HCEC 1CT (cell line): ENCODE data around the gene FBXO21.

Experiments
- DNase-seq: peaks from one replicate; pipeline ENCODE4 v3.0.0-alpha.2; 2017

FBXO21 gene

DNA sequence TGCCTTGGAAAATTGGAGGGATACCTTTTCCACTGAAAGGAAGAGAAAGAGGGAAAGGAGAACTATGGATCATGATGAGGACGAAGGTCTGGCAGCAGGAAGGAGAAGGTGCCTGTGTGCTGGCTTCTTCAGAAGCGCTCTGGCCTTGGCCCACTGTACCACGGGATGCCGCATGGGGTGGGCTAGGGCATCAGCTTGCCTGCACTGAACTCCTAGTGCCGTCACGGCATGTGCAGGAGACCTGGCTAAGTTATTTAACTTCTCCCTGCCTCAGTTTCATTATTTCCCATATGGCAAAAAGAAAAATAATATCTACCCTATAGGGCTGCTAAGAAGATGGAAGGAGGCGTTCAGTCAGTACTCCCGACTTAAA is 28.1 kb downstream of the FBXO21 start:
- no peak for DNase-seq

DNA sequence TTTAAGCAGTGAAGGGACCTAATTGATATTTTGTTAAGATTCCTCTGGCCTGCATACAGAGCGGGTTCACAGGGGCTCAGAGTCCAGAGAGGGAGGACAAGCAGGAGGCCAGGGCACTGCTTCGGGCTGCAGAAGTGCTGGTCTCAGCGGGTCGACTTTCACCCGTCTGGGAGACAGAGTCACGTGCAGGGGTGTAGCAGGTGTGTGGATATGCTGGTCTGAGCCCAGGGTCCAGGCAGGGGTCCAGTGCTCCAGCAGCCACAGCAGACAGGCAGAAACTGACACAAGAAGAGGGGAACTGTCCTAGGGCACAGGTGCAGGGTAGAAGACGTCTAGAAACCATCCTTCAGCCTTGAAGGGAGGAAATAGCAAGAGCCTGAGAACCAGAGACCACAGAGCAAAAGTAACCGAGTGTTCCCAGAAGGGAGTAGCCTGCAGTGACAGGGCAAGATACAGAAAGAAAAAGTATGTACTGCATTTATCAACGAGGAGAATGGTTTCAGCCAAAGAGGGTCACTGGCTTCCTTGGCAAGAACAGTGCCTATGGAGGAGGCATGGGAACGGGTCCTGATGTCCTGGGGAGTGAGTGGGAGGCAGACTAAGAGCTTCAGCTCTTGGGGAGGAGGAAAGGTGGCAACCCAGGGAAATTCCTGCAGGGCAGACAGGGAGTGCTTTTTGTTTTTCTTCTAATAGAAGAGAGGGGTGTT is 28.7 kb downstream of the FBXO21 start:
- no peak for DNase-seq

- no peak for DNase-seq
Measured at GRCh38 chr12:117159674-117160073, 30.6 kb downstream of the FBXO21 start.

- DNase-seq, result no peak
Measured at GRCh38 chr12:117158911-117159553, 31.2 kb downstream of the FBXO21 start.

DNA sequence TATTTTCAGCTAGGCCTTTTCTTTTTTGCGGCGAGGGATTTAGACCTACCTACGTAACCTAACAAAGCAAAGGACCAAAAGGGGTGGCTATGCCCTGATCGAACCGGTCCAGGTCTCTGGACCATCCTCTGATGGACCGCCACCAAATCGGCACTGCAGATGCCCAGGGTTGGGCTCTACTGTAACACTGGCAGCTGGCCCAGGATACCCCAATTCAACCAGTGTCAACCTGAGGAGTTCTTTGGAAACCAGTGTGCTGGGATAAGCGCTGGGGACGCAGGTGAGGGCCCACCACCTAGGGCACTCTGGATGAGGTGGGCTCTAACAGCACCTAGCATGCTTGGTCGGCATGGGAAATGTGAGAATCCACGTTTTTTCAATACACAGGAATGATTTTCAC is 32.2 kb downstream of the FBXO21 start:
- no peak for DNase-seq

GRCh38 chr12:117155278-117156060 is 34.8 kb downstream of the FBXO21 start:
- DNase-seq, result peak; percentile 16

- no peak for DNase-seq
Measured at GRCh38 chr12:117152793-117153775, 37.2 kb downstream of the FBXO21 start.

- DNase-seq, result no peak
Measured at GRCh38 chr12:117151403-117152031, 38.8 kb downstream of the FBXO21 start.

- DNase-seq, result no peak
Measured at GRCh38 chr12:117149431-117149830, 40.8 kb downstream of the FBXO21 start.

DNA sequence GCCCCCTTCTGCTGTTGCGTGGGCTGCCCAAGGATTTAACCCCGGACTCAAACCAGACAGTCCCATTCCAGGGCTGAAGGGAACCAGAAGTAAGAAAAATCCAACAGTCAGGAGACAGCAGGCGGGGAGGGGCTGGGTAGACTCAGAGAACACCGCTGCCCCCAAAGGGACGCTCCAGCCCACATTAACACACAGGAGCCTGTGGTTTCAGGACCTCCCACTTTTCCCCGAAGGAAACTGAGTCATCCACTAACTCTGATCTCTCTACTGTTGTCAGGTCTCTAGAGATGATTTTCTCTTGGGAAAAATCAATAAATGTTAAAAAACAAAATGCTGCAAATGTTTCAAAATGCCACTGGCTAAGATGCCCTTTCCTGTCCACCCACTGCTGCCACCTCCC is 41.6 kb downstream of the FBXO21 start:
- DNase-seq, result no peak

GRCh38 chr12:117147639-117148038 is 42.6 kb downstream of the FBXO21 start:
- no peak for DNase-seq

DNA sequence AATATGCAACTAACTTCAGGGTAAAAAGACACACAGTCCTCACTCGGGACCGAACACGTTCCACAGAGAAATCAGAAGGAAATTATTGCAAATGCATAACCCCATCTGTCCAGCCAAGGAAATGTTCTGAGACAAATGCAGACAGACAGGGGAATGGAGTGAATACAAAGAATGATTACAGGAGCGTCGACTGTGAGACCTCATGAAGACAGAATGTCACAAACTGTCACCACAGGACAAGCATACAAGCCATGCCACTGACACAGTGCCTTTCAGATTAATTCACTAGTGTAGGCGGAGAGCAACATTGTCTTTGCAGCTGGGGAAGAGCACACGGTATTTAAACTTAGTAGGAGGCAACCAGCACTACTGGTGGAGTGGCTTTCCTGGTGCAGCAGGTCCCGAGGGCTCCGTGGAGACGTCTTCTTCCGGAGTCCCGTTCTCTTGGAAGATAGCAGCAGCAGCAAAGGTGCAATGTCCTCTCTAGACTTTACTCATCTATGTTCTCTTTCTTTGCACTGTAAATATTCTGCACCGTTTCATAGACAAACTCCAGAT is 44.6 kb downstream of the FBXO21 start:
- no peak for DNase-seq

DNA sequence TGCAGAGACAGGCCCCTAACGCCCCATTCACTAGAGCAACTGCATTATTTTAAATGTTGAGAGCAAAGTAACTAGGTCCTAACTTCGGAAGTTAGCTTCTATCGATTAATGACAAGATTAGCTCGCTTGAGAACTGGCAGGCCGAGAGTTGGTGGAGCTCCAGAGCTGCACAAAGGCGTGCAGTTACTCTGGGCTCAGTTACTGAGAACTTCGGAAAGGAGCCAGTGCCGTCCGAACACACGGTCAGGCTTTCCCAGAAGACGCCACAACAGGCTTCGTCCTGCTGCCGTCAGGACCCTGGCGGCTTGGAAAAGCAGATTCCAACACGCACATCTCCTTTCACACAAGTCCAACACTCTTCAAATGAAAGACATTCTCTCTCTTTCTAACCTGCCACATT is 45.7 kb downstream of the FBXO21 start:
- DNase-seq, result no peak

DNA sequence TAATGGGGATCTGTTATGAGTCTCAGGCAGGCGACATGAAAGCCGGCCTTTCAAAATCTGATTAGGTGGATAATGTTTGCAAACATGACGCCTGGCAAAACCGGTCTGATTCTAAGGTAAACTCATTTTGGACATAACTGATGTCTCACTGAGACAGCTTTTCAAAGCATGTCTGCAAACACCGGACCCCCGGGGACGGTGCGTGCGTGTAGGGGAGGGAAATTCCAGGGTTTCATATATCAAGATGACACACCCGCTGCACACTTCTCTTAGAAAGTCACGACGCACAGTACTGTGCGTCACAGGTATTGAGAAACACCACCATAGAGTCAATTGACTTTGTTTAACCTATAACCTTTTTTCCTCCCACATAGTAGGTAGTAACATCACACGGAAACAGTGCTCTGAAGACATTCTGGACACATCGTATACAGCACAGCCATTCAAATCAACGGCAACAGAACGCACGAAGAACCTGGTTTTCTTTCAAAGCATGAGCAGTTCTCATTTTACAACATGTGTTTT is 47.2 kb downstream of the FBXO21 start:
- DNase-seq, result no peak

GRCh38 chr12:117142094-117142493 is 48.2 kb downstream of the FBXO21 start:
- DNase-seq, result no peak

DNA sequence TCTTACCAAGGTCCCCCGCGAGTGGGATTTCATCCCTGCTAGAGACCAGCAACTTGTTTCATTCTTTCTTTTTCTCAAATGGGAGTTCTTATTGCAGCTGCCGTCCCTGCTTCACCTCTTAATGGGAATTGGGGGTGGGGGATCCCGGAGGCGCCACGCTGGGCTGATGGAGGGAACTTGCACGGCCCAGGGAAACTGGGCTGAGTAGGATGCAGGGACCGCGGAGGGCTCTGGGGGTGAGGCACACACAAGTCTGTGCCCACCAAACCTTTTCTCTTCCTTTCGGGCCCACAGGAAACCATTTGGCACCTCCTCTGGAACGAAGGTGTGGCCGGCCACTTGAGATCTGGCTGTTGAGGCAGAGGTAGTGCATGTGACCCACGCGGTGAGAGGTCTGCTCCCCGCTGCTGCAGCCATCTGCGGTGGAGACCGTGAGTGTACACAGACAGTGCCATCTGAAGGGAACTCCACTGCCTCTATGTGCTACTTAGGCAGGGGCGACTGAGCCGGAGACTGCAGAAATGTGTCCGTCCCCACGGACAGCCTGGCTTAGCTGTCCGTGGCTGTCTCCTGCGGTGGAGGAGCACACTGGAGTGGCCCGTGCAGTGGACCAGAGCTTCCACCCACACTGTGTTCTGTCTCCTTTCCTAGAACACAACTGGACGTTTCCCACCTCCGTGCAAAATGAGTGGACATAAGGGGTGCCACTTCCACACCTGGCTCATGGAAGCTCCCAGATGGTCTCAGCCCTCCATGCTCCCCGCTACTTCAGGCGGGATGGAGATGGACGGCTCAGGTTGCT is 49.0 kb downstream of the FBXO21 start:
- no peak for DNase-seq

- DNase-seq, result no peak
Measured at GRCh38 chr12:117140397-117141096, 49.7 kb downstream of the FBXO21 start.

- DNase-seq, result no peak
Measured at GRCh38 chr12:117139025-117139717, 51.1 kb downstream of the FBXO21 start.

DNA sequence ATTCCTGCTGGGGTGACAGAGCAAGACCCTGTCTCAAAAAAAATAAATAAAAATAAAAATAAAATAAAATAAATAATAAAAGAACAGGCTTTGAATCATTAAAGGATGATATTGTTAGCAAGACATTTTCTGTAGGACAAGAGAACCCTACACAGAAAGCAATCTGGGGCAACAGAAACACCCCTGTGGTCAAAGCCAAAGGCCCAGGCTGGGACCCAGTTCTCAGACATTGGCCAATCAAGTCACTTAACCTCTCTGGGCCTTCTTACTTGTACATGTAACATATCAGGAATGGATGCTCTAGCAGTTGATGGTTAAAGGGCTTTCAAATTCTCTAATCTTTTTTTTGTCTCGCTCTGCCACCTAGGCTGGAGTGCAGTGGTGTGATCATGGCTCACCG is 55.5 kb downstream of the FBXO21 start:
- no peak for DNase-seq

GRCh38 chr12:117134059-117134458 is 56.2 kb downstream of the FBXO21 start:
- no peak for DNase-seq
